ENCODE data around the gene CEP70. TPM values are rescaled to one million over a fixed set of nuclear protein-coding genes. Genes with fewer than 3 reads are reported as not detected.
A peak's percentile ranks its signal among the peaks of the same experiment; 100 is the strongest.

CEP70 gene
- total and polyA plus RNA-seq, 2 experiments from 2014 or later: 29.1 to 43.1 TPM

- no peak overlapping the region for H3K4me3 ChIP-seq
- no peak overlapping the region for H3K27ac ChIP-seq
- H3K36me3 ChIP-seq: no peaks in the 10 kb centered on the region
- no peaks in the 10 kb centered on the region for H3K27me3 ChIP-seq
- DNase-seq (ENCODE audit: low read depth in 1 of 2, low spot score in 1 of 2): no peak
- H3K4me1 ChIP-seq (ENCODE audit: low read depth): no peaks in the 10 kb centered on the region
- H3K9me3 ChIP-seq (ENCODE audit: low read depth): no peaks in the 10 kb centered on the region
- TF ChIP-seq CTCF (IDR thresholded peaks at IDR 0.05; ENCODE audit: low read depth, low read length): no peak
Measured at GRCh38 chr3:138468451-138468850, 125.6 kb downstream of the CEP70 start.

- no peaks in the 10 kb centered on the region for H3K9me3 ChIP-seq (ENCODE audit: low read depth)
- H3K4me1 ChIP-seq (ENCODE audit: low read depth): no peaks in the 10 kb centered on the region
- no peaks in the 10 kb centered on the region for H3K27me3 ChIP-seq
- H3K4me3 ChIP-seq: no peak overlapping the region
- H3K27ac ChIP-seq: no peak overlapping the region
- H3K36me3 ChIP-seq: no peaks in the 10 kb centered on the region
- TF ChIP-seq CTCF (IDR thresholded peaks at IDR 0.05; ENCODE audit: low read depth, low read length): no peak
- DNase-seq (ENCODE audit: low read depth in 1 of 2, low spot score in 1 of 2): no peak
Measured at GRCh38 chr3:138467931-138468330, 126.1 kb downstream of the CEP70 start.

GRCh38 chr3:138465925-138466324, 128.1 kb downstream of the CEP70 start:
- Histone ChIP-seq H3K9me3 (ENCODE audit: low read depth) (no peaks in the 10 kb centered on the region), H3K27ac (no peak overlapping the region), H3K4me1 (ENCODE audit: low read depth) (no peaks in the 10 kb centered on the region), H3K27me3 (no peaks in the 10 kb centered on the region), H3K36me3 (no peaks in the 10 kb centered on the region), H3K4me3 (no peak overlapping the region)
- TF ChIP-seq CTCF (IDR thresholded peaks at IDR 0.05; ENCODE audit: low read depth, low read length): no peak
- DNase-seq (ENCODE audit: low read depth in 1 of 2, low spot score in 1 of 2): peak in 1 of 2 donors; percentile 52

- Histone ChIP-seq H3K4me3 (no peak overlapping the region), H3K27me3 (no peaks in the 10 kb centered on the region), H3K9me3 (ENCODE audit: low read depth) (no peaks in the 10 kb centered on the region), H3K27ac (no peak overlapping the region), H3K4me1 (ENCODE audit: low read depth) (no peaks in the 10 kb centered on the region), H3K36me3 (no peaks in the 10 kb centered on the region)
- no peak for DNase-seq (ENCODE audit: low read depth in 1 of 2, low spot score in 1 of 2)
- no peak for TF ChIP-seq CTCF (IDR thresholded peaks at IDR 0.05; ENCODE audit: low read depth, low read length)
Measured at GRCh38 chr3:138465451-138465850, 128.6 kb downstream of the CEP70 start.

- no peaks in the 10 kb centered on the region for H3K9me3 ChIP-seq (ENCODE audit: low read depth)
- H3K4me3 ChIP-seq: no peak overlapping the region
- no peaks in the 10 kb centered on the region for H3K36me3 ChIP-seq
- DNase-seq (ENCODE audit: low read depth in 1 of 2, low spot score in 1 of 2): no peak
- H3K4me1 ChIP-seq (ENCODE audit: low read depth): no peaks in the 10 kb centered on the region
- no peak overlapping the region for H3K27ac ChIP-seq
- no peak for TF ChIP-seq CTCF (IDR thresholded peaks at IDR 0.05; ENCODE audit: low read depth, low read length)
- no peaks in the 10 kb centered on the region for H3K27me3 ChIP-seq
Measured at GRCh38 chr3:138464491-138464860, 129.6 kb downstream of the CEP70 start.

All from cardiac muscle cell (in vitro differentiated cells and primary cell).